Measurements from ENCODE around the gene CFD. TPM values are rescaled to one million over a fixed set of nuclear protein-coding genes. Genes with fewer than 3 reads are reported as not detected.
"Not testable (repeated sequence)": the region's sequence is repeated elsewhere in the genome, so short reads cannot be mapped to it uniquely, and the experiment has no call there.

CFD gene
- total and polyA plus RNA-seq, 8 donors = 36.6 to 1,275 (median 129) TPM

DNA sequence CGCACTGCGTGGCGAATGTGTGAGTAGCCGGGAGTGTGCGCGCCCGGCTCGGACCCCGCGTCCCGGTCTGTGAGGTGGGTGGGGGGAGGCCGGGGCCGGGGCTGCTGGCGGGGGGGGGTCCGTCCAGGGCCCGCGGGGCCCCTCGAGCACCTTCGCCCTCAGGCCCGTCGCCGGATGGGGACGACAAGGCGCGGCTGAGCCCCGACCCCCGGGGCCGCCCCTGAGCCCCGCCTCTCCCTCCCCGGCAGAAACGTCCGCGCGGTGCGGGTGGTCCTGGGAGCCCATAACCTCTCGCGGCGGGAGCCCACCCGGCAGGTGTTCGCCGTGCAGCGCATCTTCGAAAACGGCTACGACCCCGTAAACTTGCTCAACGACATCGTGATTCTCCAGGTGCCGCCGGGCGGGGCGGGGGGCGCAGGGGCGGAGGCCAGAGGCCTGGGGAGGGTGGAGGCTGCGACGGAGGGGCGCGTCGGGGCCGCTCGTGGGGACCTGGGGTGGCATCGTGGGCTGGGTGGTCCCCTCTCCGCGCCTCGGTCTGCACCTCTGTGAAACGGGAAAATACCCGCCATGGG is 6.4 kb upstream of the CFD start:
- Histone ChIP-seq H3K4me3 (peak overlapping the region in 3 of 4 donors; percentile 6 to 16 (median 6)), H3K9me3 (no peaks in the 10 kb centered on the region), H3K27me3 (peaks cover 8 to 72% (median 28%) of the 10 kb centered on the region in 3 donors), H3K36me3 (no peaks in the 10 kb centered on the region), H3K27ac (no peak overlapping the region), H3K4me1 (peaks cover 13 to 32% (median 24%) of the 10 kb centered on the region in 4 donors)
- DNase-seq = no peak
- 25 to 54% (median 36%) methylated on average over 10 to 65 of the region's 67 CpGs for WGBS, 5 donors
- TF ChIP-seq POLR2AphosphoS5 (IDR thresholded peaks at IDR 0.05) (no peak), EP300 (IDR thresholded peaks at IDR 0.05) (no peak), POLR2A (IDR thresholded peaks at IDR 0.05) (no peak)
- TF ChIP-seq, protein P1, sequence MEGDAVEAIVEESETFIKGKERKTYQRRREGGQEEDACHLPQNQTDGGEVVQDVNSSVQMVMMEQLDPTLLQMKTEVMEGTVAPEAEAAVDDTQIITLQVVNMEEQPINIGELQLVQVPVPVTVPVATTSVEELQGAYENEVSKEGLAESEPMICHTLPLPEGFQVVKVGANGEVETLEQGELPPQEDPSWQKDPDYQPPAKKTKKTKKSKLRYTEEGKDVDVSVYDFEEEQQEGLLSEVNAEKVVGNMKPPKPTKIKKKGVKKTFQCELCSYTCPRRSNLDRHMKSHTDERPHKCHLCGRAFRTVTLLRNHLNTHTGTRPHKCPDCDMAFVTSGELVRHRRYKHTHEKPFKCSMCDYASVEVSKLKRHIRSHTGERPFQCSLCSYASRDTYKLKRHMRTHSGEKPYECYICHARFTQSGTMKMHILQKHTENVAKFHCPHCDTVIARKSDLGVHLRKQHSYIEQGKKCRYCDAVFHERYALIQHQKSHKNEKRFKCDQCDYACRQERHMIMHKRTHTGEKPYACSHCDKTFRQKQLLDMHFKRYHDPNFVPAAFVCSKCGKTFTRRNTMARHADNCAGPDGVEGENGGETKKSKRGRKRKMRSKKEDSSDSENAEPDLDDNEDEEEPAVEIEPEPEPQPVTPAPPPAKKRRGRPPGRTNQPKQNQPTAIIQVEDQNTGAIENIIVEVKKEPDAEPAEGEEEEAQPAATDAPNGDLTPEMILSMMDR (IDR thresholded peaks at IDR 0.05) = no peak
- intact Hi-C loops (cut with DNase I; ENCODE audit: low total_unique reads) = no loop called here

DNA sequence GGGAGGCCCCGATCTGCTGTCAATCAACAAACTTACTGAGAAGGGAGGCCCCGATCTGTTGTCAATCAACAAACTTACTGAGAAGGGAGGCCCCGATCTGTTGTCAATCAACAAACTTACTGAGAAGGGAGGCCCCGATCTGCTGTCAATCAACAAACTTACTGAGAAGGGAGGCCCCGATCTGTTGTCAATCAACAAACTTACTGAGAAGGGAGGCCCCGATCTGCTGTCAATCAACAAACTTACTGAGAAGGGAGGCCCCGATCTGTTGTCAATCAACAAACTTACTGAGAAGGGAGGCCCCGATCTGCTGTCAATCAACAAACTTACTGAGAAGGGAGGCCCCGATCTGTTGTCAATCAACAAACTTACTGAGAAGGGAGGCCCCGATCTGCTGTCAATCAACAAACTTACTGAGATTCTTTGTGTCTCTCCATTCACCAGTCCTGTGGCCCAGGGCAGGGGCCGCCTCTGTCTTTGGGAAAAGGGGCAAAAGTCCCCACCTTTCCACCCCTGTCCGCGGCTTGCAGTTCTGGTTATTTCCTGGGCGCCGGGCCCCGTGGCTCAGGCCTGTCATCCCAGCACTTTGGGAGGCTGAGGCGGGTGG is 5.7 kb upstream of the CFD start:
- Histone ChIP-seq H3K4me1 (peaks cover 13 to 27% (median 24%) of the 10 kb centered on the region in 4 donors), H3K27me3 (peaks cover 8 to 72% (median 27%) of the 10 kb centered on the region in 3 donors)
- H3K4me3 ChIP-seq; DNase-seq; H3K27ac ChIP-seq; intact Hi-C loops (cut with DNase I; ENCODE audit: low total_unique reads); H3K36me3 ChIP-seq; H3K9me3 ChIP-seq: not testable (repeated sequence)
- WGBS, 5 donors = 71 to 82% (median 76%) methylated on average over 8 to 12 of the region's 17 CpGs

DNA sequence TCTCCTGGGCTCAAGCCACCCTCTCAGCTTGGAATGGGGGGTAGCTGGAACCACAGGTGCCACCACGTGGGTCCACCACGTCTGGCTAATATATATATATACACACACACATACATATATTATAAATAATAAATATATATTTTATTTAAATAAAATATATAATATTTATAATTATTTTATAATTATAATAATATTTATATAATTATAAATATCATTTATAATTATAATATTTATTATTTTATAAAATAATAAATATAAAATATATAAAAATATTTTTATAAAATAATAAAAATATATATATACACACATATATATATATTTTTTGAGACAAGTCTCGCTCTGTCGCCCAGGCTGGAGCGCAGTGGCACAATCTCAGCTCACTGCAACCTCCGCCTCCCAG is 4.9 kb upstream of the CFD start:
- peaks cover 14 to 31% (median 27%) of the 10 kb centered on the region in 4 donors for H3K4me1 ChIP-seq
- no peak for TF ChIP-seq POLR2AphosphoS5 (IDR thresholded peaks at IDR 0.05)
- TF ChIP-seq, protein P1 (IDR thresholded peaks at IDR 0.05) = no peak
- no peak for TF ChIP-seq EP300 (IDR thresholded peaks at IDR 0.05)
- TF ChIP-seq POLR2A (IDR thresholded peaks at IDR 0.05) = no peak
- intact Hi-C loops (cut with DNase I; ENCODE audit: low total_unique reads) = no loop called here
- 68 to 72% (median 70%) methylated on average over 6 of the region's 6 CpGs for WGBS, 5 donors
- H3K36me3 ChIP-seq = no peaks in the 10 kb centered on the region
- H3K4me3 ChIP-seq = no peak overlapping the region
- no peak overlapping the region for H3K27ac ChIP-seq
- peaks cover 8 to 72% (median 34%) of the 10 kb centered on the region in 3 donors for H3K27me3 ChIP-seq
- no peak for DNase-seq
- H3K9me3 ChIP-seq = no peaks in the 10 kb centered on the region

DNA sequence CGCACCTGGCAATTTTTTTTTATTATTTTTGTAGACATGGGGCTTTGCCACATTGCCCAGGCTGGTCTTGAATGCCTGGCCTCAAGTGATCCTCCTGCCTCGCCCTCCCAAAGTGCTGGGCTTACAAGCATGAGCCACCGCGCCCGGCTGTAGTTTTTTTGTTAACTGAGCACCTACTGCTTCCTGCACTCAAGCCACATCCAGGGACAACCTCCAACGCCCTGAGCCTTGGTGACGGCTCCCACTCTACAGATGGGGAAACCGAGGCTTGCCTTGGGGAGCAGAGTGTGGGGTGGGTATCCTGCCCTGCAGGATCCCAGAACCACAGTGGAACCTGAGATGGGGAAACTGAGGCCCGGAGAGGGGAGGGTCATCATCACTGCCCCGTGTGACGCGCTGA is 4.3 kb upstream of the CFD start:
- Histone ChIP-seq H3K36me3 (no peaks in the 10 kb centered on the region), H3K4me1 (peaks cover 18 to 37% (median 32%) of the 10 kb centered on the region in 4 donors), H3K27ac (no peak overlapping the region), H3K9me3 (no peaks in the 10 kb centered on the region), H3K4me3 (no peak overlapping the region), H3K27me3 (peaks cover 8 to 78% (median 40%) of the 10 kb centered on the region in 3 donors)
- no peak for TF ChIP-seq POLR2A (IDR thresholded peaks at IDR 0.05)
- no peak for DNase-seq
- WGBS, 5 donors = 84 to 90% (median 88%) methylated on average over 12 of the region's 12 CpGs
- intact Hi-C loops (cut with DNase I; ENCODE audit: low total_unique reads) = loop anchor here (5.0 kb wide), 1 partner anchor 88 kb away; no protein-coding TSS in a partner anchor

DNA sequence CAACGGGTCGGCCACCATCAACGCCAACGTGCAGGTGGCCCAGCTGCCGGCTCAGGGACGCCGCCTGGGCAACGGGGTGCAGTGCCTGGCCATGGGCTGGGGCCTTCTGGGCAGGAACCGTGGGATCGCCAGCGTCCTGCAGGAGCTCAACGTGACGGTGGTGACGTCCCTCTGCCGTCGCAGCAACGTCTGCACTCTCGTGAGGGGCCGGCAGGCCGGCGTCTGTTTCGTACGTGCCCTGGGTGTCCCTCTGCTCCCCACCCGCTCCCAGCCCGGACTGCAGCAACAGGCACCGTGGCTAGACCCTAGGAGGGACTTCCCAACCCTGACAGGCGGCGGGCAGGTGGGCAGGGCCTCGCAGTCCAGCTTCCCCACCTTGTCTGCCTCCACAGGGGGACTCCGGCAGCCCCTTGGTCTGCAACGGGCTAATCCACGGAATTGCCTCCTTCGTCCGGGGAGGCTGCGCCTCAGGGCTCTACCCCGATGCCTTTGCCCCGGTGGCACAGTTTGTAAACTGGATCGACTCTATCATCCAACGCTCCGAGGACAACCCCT is 3.8 kb upstream of the CFD start:
- WGBS, 5 donors = 74 to 83% (median 78%) methylated on average over 36 to 40 of the region's 40 CpGs

More for the DNA sequence above, 3.8 kb upstream of the CFD start:
- Histone ChIP-seq H3K27ac (no peak overlapping the region), H3K36me3 (no peaks in the 10 kb centered on the region), H3K4me1 (peaks cover 18 to 38% (median 32%) of the 10 kb centered on the region in 4 donors), H3K27me3 (peaks cover 8 to 83% (median 45%) of the 10 kb centered on the region in 3 donors), H3K9me3 (no peaks in the 10 kb centered on the region), H3K4me3 (no peak overlapping the region)
- no peak for DNase-seq
- intact Hi-C loops (cut with DNase I; ENCODE audit: low total_unique reads) = loop anchor here (5.0 kb wide), 1 partner anchor 88 kb away; no protein-coding TSS in a partner anchor
- TF ChIP-seq, protein P1 (IDR thresholded peaks at IDR 0.05) = no peak
- no peak for TF ChIP-seq POLR2AphosphoS5 (IDR thresholded peaks at IDR 0.05)
- TF ChIP-seq POLR2A (IDR thresholded peaks at IDR 0.05) = no peak
- no peak for TF ChIP-seq EP300 (IDR thresholded peaks at IDR 0.05)
